Measurements from ENCODE around the gene CLEC2D. TPM values are rescaled to one million over a fixed set of nuclear protein-coding genes. Genes with fewer than 3 reads are reported as not detected.
"Not testable (repeated sequence)": the region's sequence is repeated elsewhere in the genome, so short reads cannot be mapped to it uniquely, and the experiment has no call there.

CLEC2D gene
- total RNA-seq, 1 donor from 2014 or later: 3.2 TPM

GRCh38 chr12:9694241-9694640, 24.7 kb downstream of the CLEC2D start:
- no peak overlapping the region for H3K4me3 ChIP-seq (ENCODE audit: low read depth, low read length)
- DNase-seq (ENCODE audit: low read depth): no peak
- no peak for TF ChIP-seq CTCF (conservative IDR thresholded peaks at IDR 0.05; ENCODE audit: low read depth, low read length)

- not testable (repeated sequence) for DNase-seq (ENCODE audit: low read depth); H3K4me3 ChIP-seq (ENCODE audit: low read depth, low read length)
Observed at GRCh38 chr12:9695150-9695549, 25.6 kb downstream of the CLEC2D start.

GRCh38 chr12:9695661-9696060, 26.1 kb downstream of the CLEC2D start:
- DNase-seq (ENCODE audit: low read depth); H3K4me3 ChIP-seq (ENCODE audit: low read depth, low read length): not testable (repeated sequence)

GRCh38 chr12:9697619-9698018, 28.1 kb downstream of the CLEC2D start:
- no peak for TF ChIP-seq CTCF (conservative IDR thresholded peaks at IDR 0.05; ENCODE audit: low read depth, low read length)
- no peak for DNase-seq (ENCODE audit: low read depth)
- no peak overlapping the region for H3K4me3 ChIP-seq (ENCODE audit: low read depth, low read length)

- DNase-seq (ENCODE audit: low read depth): no peak
- TF ChIP-seq CTCF (conservative IDR thresholded peaks at IDR 0.05; ENCODE audit: low read depth, low read length): no peak
- no peak overlapping the region for H3K4me3 ChIP-seq (ENCODE audit: low read depth, low read length)
Observed at GRCh38 chr12:9698681-9699080, 29.2 kb downstream of the CLEC2D start.

- DNase-seq (ENCODE audit: low read depth): no peak
- no peak for TF ChIP-seq CTCF (conservative IDR thresholded peaks at IDR 0.05; ENCODE audit: low read depth, low read length)
- no peak overlapping the region for H3K4me3 ChIP-seq (ENCODE audit: low read depth, low read length)
Observed at GRCh38 chr12:9699269-9699897, 29.9 kb downstream of the CLEC2D start.

- no peak for DNase-seq (ENCODE audit: low read depth)
- H3K4me3 ChIP-seq (ENCODE audit: low read depth, low read length): no peak overlapping the region
- no peak for TF ChIP-seq CTCF (conservative IDR thresholded peaks at IDR 0.05; ENCODE audit: low read depth, low read length)
Observed at GRCh38 chr12:9699898-9700605, 30.5 kb downstream of the CLEC2D start.

GRCh38 chr12:9700606-9700956, 31.1 kb downstream of the CLEC2D start:
- TF ChIP-seq CTCF (conservative IDR thresholded peaks at IDR 0.05; ENCODE audit: low read depth, low read length): no peak
- DNase-seq (ENCODE audit: low read depth): no peak
- no peak overlapping the region for H3K4me3 ChIP-seq (ENCODE audit: low read depth, low read length)

Data from epithelial cell of proximal tubule (primary cell).